Suprapubic skin (tissue), 4 donors: ENCODE results near the gene DBP.

ENCODE experiments used
- CTCF ChIP-seq, 2 donors: fragments of 200-600 bp in 1 of 2; fragments of 450-650 bp in 1 of 2; sonication (generic) in 1 of 2; IDR thresholded peaks; one replicate each; pipeline ENCODE4 v1.5.1; 2016 to 2019; ENCODE audit warnings: antibody characterized with exemption in 2 of 2, mild to moderate bottlenecking in 1 of 2, moderate library complexity in 1 of 2
- EP300 ChIP-seq: sonication (generic); formaldehyde crosslinking; IDR thresholded peaks from one replicate; pipeline ENCODE4 v1.6.1; 2017; ENCODE audit warnings: antibody characterized with exemption
- POLR2A ChIP-seq, 2 donors: fragments of 450-650 bp; IDR thresholded peaks; one replicate each; pipeline ENCODE4 v1.6.1; 2017; ENCODE audit warnings: antibody characterized with exemption in 2 of 2, mild to moderate bottlenecking in 2 of 2, moderate library complexity in 2 of 2
- POLR2AphosphoS5 ChIP-seq, 3 donors: sonication (generic); formaldehyde crosslinking; IDR thresholded peaks; one replicate each; pipeline ENCODE4 v1.6.1; 2017; ENCODE audit warnings: antibody characterized with exemption in 3 of 3

- TF ChIP-seq POLR2A (IDR thresholded peaks at IDR 0.05) = no peak
- no peak for TF ChIP-seq EP300
- TF ChIP-seq CTCF (IDR thresholded peaks at IDR 0.05) = no peak
- TF ChIP-seq POLR2AphosphoS5 (IDR thresholded peaks at IDR 0.05) = no peak
Measured at GRCh38 chr19:48650974-48651682, 13.9 kb upstream of the DBP start.
